LNCaP clone FGC (cell line): ENCODE measurements around the gene S100A1.

Experiments
- DNase-seq: peaks from one replicate; pipeline ENCODE4 v3.0.0-alpha.2; 2011; ENCODE audit warnings: low read depth
- H3K4me3 ChIP-seq: 2 replicates; pipeline ENCODE4 v1.5.1; 2011; ENCODE audit warnings: mild to moderate bottlenecking, low read depth, low read length, control low read depth
- TF ChIP-seq, protein P1 (sequence below): IDR thresholded peaks from 2 replicates; pipeline ENCODE4 v1.5.1; 2012; ENCODE audit warnings: mild to moderate bottlenecking; ENCODE audit not compliant: control insufficient read depth, insufficient read depth; ENCODE audit errors: extremely low read depth

The S100A1 gene

DNA sequence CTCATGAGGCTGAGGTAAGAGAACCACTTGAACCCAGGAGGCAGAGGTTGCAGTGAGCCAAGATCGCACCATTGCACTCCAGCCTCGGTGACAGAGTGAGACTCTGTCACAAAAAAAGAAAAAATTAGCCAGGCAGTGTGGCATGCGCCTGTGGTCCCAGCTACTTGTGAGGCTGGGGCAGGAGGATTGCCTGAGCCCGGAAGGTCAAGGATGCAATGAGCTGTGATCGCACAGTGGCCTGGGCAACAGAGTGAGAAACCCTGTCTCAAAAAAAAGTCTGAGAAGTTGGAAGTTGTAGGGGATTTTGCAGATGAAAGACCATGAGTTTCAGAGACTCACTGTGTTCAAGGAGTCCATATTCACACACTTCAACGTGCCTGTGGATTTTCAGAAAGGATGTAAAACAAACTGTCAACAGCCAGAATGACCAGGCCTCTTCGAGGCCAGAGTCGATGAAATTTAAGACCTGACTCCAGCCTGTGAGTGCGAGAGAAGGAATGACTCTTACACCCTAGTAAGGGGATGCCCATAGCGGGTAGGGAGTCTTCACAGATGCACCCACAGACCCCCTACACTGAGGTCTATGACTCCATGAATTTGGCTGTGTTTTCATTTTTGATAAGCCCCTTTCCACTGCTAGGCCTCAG, 3.1 kb upstream of the S100A1 start:
- TF ChIP-seq, protein P1, sequence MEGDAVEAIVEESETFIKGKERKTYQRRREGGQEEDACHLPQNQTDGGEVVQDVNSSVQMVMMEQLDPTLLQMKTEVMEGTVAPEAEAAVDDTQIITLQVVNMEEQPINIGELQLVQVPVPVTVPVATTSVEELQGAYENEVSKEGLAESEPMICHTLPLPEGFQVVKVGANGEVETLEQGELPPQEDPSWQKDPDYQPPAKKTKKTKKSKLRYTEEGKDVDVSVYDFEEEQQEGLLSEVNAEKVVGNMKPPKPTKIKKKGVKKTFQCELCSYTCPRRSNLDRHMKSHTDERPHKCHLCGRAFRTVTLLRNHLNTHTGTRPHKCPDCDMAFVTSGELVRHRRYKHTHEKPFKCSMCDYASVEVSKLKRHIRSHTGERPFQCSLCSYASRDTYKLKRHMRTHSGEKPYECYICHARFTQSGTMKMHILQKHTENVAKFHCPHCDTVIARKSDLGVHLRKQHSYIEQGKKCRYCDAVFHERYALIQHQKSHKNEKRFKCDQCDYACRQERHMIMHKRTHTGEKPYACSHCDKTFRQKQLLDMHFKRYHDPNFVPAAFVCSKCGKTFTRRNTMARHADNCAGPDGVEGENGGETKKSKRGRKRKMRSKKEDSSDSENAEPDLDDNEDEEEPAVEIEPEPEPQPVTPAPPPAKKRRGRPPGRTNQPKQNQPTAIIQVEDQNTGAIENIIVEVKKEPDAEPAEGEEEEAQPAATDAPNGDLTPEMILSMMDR = no peak
- DNase-seq = no peak
- H3K4me3 ChIP-seq = no peak overlapping the region

DNA sequence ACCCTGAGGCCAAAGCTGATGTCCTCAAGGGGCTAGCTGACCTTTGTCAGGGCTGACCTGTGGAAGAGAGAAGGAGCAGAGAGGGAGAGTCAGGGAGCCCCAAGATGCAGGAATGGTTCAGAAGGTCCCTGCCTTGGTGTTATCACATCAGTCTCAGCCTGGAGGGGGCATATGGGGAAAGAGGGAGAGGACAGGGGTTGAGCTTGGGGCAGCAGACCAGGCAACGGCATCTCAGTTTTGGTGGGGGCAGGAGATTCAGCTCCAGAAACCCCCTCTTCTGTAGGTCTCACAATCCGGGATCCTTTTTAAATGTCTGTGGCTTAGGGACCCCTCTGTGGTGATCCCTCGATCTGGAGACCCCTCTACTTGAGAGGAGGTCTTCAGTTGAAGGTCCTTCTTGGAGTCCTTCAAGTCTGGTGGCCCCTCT, 1.7 kb upstream of the S100A1 start:
- DNase-seq = no peak
- TF ChIP-seq, protein P1 = no peak
- H3K4me3 ChIP-seq = peak overlapping the region; percentile 50

DNA sequence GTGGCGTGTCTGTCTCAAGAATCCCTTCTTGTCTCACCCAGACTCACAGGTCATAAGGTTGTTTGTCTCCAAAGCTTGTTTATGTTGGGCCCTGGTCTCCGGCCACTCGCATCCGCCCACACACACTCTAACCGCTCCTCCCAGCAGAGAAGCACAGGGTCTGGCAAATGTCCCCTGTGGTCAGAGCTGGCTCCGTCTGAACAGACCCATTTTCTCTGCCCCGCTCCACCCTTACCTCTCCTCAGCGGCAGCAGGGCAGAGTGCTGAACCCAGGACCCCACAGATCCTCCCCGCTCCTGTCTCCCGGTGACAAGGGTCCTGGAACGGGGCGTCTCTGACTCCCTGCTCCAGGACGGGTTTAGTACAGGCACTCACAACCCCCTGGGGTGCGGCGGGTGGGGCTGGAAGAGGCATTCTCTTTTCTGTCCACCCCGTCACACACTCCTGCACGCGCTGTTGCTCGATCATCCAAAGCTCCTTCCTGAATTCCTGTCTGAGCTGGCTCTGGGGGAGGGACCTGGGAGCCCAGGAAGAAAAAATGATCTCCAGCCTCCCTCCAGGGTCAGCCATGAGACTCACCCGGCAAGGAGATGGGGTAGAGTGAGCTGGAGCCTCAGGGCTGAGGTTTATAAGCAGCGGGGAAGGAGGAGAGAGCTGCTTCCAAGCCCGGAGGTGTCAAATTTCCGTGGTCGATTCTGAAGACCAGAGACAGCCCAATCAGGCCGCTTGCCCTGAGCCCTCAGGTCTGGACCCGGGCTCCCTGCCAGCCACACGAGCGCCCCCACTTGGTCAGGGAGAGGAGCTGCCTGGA, 1.1 kb upstream of the S100A1 start, which contains the start of gene S100A13:
S100A13 (minus strand) TSS at position 602 of the 811 bp plus-strand sequence. CDS start 1,033 bp downstream, outside the sequence.
- peak within 1 kb of the TSS; percentile 50 for H3K4me3 ChIP-seq
- TF ChIP-seq, protein P1 = peak; percentile 44
- peak; percentile 69 for DNase-seq

DNA sequence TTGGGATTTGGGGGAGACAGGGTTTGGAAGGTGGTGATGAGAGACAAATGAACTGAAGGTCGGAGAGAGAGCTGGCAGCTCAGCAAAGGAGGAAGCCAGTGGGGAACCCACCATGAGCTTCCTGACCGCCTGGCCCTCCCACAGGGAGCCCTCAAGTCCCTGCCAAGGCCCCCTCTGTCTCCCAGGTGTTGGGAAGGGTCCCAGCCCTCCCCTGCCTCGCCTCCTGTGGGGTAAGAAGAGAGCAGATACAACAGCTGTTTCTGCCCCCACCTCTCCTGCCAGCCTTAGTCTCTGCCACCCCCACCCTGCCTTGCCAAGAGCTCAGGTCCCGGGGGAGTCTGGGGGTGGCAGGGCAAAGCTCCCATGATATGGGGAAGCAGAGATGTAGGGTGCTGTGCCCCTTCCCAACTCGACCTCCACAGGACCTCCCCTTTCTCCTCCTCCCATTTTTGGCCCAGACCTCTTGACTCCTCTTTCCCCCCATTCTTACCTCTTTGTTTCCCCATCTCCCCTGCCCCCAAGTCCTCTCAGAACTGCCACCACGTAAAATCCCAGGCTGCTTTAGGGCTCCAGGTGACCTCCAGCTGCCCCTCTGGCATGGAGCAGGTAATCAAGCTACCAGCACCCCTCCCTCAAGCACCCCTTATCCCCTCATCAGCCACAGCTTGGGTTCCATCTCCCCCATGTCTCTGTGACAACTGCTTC, 556 bp downstream of the S100A1 start:
- no peak overlapping the region for H3K4me3 ChIP-seq
- DNase-seq = no peak
- TF ChIP-seq, protein P1 = no peak

DNA sequence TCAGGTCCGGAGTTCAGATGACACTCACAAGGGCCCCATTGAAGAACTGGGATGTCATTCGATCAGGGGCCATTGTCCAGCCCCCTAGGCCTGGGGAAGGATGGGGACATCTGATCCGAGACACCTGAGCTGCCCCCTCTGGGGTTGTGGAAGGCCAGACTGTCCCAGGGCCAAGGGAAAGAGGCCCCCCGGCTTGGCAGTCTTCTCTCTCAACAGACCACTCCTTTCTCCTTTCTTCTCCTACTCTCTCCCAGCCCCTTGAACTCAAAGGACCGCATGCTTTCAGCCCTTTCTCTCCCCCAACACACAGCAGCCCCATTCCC, 1.1 kb downstream of the S100A1 start:
- DNase-seq = no peak
- TF ChIP-seq, protein P1 = no peak
- no peak overlapping the region for H3K4me3 ChIP-seq

DNA sequence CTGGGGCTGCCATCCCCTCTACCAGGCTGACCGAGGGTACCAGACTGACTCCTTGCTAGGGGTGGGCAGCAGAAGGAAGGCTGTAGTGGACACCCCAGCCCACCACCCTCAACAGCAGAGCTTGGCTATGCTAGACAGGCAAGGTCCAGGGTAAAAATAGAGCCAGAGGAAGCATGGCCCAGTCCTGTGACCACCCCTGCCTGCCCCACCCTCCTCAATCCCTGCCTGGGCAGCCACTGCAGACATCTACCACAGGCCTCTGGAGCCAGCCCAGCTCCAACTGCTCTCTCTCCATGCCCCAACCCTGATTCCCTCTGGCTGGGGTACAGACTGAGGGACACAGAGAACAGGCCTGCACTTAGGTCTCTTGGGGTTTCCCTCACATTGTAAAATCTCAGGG, 1.7 kb downstream of the S100A1 start:
- TF ChIP-seq, protein P1 = no peak
- H3K4me3 ChIP-seq = no peak overlapping the region
- DNase-seq = no peak
